ENCODE data around the gene MRPL37. TPM values are rescaled to one million over a fixed set of nuclear protein-coding genes. Genes with fewer than 3 reads are reported as not detected.

MRPL37 gene
- polyA plus RNA-seq, 2 of the 4 experiments (the other 2 are of a cell fraction) = 16.2 to 68.9 TPM

DNA sequence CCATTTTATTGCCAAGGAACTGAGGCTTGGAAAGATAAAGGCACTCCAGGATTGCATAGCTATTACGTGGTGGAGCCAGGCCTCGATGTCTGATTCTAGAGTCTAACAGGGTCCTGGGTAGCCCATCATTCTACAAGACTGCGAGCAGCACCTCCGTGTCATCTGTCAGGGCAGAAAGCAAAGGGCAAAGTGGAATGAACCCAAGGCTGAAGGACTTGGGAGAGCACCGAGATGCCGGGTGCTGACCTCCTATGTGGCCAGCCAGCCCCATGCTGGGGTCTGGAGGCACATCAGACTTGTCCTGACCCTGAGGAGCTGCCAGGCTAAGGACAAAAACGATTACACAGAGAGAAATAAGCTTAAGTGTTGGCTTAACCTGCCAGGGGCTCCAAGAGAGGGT lies 62.3 kb downstream of the MRPL37 start:
- ChIA-PET POLR2A (no interaction called here), CTCF (interaction anchor here (0.7 kb wide), 1 partner anchor 49 kb away, joined by 4 read pairs; no protein-coding TSS in a partner anchor)
- Histone ChIP-seq H3K4me1 (no peaks in the 10 kb centered on the region), H3K9me3 (no peaks in the 10 kb centered on the region), H3K4me2 (no peak overlapping the region), H3K27ac (no peak overlapping the region), H3K4me3 (no peak overlapping the region)
- DNase-seq (ENCODE audit: low read depth in 1 of 2, low spot score in 1 of 2) (no peak), ATAC-seq (no peak), FAIRE-seq (no peak)
- 74% methylated on average over 7 of the region's 7 CpGs for WGBS (ENCODE audit: missing lambda C conversion rate)
- no peak for TF ChIP-seq EP300 (IDR thresholded peaks at IDR 0.05)
- TF ChIP-seq, protein P1, sequence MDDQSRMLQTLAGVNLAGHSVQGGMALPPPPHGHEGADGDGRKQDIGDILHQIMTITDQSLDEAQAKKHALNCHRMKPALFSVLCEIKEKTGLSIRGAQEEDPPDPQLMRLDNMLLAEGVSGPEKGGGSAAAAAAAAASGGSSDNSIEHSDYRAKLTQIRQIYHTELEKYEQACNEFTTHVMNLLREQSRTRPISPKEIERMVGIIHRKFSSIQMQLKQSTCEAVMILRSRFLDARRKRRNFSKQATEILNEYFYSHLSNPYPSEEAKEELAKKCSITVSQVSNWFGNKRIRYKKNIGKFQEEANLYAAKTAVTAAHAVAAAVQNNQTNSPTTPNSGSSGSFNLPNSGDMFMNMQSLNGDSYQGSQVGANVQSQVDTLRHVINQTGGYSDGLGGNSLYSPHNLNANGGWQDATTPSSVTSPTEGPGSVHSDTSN (IDR thresholded peaks at IDR 0.05) = no peak

DNA sequence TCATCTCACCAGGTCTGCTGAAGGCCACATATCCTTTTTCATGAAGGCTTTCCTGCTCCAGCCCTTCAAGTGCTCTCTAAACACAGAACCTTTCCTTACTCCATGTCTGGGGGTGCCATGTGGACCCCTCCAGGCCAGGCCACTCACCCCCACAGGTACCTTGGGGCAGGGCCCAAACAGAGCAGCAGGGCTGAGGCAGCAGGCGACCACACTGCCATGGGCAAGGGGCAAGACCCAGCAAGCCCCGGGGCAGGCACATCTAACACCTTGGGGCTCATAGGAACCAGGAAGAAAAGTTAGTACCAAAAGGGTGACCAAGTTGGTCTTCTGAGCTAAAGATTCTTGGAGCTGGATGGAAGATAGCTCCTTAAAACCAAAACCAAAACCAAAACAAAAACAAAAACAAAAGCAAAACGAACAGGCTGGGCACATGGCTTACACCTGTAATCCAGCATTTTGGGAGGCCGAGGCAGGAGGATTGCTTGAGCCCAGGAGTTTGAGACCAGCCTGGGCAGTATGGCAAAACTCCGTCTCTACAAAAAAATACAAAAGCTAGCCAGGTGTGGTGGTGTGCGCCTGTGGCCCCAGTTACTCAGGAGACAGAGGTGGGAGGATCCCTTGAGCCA lies 63.7 kb downstream of the MRPL37 start:
- Histone ChIP-seq H3K4me2 (no peak overlapping the region), H3K9me3 (no peaks in the 10 kb centered on the region), H3K27ac (no peak overlapping the region), H3K4me1 (no peaks in the 10 kb centered on the region), H3K4me3 (no peak overlapping the region)
- CTCF ChIA-PET = interaction anchor here (1.4 kb wide), 1 partner anchor 8 kb away, joined by 4 read pairs; no protein-coding TSS in a partner anchor
- POLR2A ChIA-PET = no interaction called here
- 55% methylated on average over 4 of the region's 6 CpGs for WGBS (ENCODE audit: missing lambda C conversion rate)
- no peak for DNase-seq (ENCODE audit: low read depth in 1 of 2, low spot score in 1 of 2)
- no peak for FAIRE-seq
- no peak for ATAC-seq
- TF ChIP-seq FOSL2 (IDR thresholded peaks at IDR 0.05) = no peak
- TF ChIP-seq FOSL2 (CRISPR knock-in tag; IDR thresholded peaks at IDR 0.05) = no peak
- TF ChIP-seq RNF2 (IDR thresholded peaks at IDR 0.05; ENCODE audit: borderline replicate concordance, low read depth) = no peak
- TF ChIP-seq RCOR1 (IDR thresholded peaks at IDR 0.05; ENCODE audit: low read depth, low read length) = no peak
- no peak for TF ChIP-seq HOXB13 (CRISPR knock-in tag; IDR thresholded peaks at IDR 0.05; ENCODE audit: low read depth)
- no peak for TF ChIP-seq ZSCAN20 (CRISPR knock-in tag; IDR thresholded peaks at IDR 0.05)
- TF ChIP-seq RFX5 (IDR thresholded peaks at IDR 0.05) = no peak
- no peak for TF ChIP-seq HOXB5 (CRISPR knock-in tag; IDR thresholded peaks at IDR 0.05)
- no peak for TF ChIP-seq ZNF302 (CRISPR knock-in tag; IDR thresholded peaks at IDR 0.05)
- no peak for TF ChIP-seq BHLHE40 (IDR thresholded peaks at IDR 0.05; ENCODE audit: low read depth, low read length)
- TF ChIP-seq NR3C1 (IDR thresholded peaks at IDR 0.05) = no peak
- TF ChIP-seq, protein P1 (IDR thresholded peaks at IDR 0.05) = no peak
- TF ChIP-seq RARB (CRISPR knock-in tag; IDR thresholded peaks at IDR 0.05) = no peak
- no peak for TF ChIP-seq EHMT2 (IDR thresholded peaks at IDR 0.05; ENCODE audit: low read depth)
- TF ChIP-seq, protein P2, sequence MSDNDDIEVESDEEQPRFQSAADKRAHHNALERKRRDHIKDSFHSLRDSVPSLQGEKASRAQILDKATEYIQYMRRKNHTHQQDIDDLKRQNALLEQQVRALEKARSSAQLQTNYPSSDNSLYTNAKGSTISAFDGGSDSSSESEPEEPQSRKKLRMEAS (IDR thresholded peaks at IDR 0.05) = no peak

DNA sequence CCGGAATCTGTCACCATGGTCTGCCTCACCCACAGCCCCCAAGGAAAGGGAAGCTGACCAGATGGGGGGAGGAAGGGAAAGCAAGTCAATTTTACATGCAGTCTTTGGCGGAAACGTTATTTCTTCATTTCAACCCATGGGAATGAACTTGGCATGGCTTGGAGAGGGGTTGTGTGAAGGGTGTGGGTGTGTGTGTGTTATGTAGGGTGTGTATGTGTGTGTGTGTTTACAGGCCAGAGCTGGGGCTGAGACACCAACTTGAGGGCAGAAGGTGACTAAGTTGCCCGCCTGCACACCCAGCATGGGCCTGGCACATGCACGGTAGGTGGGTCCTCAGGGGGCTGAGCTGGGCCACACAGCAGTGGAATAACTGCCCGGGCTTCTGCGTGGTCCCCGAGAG lies 65.2 kb downstream of the MRPL37 start:
- H3K9me3 ChIP-seq = no peaks in the 10 kb centered on the region
- H3K27ac ChIP-seq = no peak overlapping the region
- ChIA-PET POLR2A (no interaction called here), CTCF (interaction anchor here (1.4 kb wide), 1 partner anchor 9 kb away, joined by 4 read pairs; no protein-coding TSS in a partner anchor)
- TF ChIP-seq NFE2L2 (conservative IDR thresholded peaks at IDR 0.05; ENCODE audit: low read length) (no peak), CBX8 (IDR thresholded peaks at IDR 0.05) (no peak), EHF (CRISPR knock-in tag; IDR thresholded peaks at IDR 0.05) (no peak), MYC (IDR thresholded peaks at IDR 0.05; ENCODE audit: borderline replicate concordance, low read length) (no peak)
- TF ChIP-seq, protein P3, sequence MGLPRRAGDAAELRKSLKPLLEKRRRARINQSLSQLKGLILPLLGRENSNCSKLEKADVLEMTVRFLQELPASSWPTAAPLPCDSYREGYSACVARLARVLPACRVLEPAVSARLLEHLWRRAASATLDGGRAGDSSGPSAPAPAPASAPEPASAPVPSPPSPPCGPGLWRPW (IDR thresholded peaks at IDR 0.05) = no peak
- TF ChIP-seq, protein P4, sequence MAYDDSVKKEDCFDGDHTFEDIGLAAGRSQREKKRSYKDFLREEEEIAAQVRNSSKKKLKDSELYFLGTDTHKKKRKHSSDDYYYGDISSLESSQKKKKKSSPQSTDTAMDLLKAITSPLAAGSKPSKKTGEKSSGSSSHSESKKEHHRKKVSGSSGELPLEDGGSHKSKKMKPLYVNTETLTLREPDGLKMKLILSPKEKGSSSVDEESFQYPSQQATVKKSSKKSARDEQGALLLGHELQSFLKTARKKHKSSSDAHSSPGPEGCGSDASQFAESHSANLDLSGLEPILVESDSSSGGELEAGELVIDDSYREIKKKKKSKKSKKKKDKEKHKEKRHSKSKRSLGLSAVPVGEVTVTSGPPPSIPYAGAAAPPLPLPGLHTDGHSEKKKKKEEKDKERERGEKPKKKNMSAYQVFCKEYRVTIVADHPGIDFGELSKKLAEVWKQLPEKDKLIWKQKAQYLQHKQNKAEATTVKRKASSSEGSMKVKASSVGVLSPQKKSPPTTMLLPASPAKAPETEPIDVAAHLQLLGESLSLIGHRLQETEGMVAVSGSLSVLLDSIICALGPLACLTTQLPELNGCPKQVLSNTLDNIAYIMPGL (CRISPR knock-in tag; IDR thresholded peaks at IDR 0.05; ENCODE audit: borderline replicate concordance) = no peak
- 78% methylated on average over 4 of the region's 8 CpGs for WGBS (ENCODE audit: missing lambda C conversion rate)
- no peaks in the 10 kb centered on the region for H3K4me1 ChIP-seq
- H3K4me3 ChIP-seq = no peak overlapping the region
- DNase-seq (ENCODE audit: low read depth in 1 of 2, low spot score in 1 of 2) (no peak), ATAC-seq (no peak), FAIRE-seq (no peak)
- H3K4me2 ChIP-seq = no peak overlapping the region
